ENCODE data around the gene GNPAT.

The GNPAT gene

DNA sequence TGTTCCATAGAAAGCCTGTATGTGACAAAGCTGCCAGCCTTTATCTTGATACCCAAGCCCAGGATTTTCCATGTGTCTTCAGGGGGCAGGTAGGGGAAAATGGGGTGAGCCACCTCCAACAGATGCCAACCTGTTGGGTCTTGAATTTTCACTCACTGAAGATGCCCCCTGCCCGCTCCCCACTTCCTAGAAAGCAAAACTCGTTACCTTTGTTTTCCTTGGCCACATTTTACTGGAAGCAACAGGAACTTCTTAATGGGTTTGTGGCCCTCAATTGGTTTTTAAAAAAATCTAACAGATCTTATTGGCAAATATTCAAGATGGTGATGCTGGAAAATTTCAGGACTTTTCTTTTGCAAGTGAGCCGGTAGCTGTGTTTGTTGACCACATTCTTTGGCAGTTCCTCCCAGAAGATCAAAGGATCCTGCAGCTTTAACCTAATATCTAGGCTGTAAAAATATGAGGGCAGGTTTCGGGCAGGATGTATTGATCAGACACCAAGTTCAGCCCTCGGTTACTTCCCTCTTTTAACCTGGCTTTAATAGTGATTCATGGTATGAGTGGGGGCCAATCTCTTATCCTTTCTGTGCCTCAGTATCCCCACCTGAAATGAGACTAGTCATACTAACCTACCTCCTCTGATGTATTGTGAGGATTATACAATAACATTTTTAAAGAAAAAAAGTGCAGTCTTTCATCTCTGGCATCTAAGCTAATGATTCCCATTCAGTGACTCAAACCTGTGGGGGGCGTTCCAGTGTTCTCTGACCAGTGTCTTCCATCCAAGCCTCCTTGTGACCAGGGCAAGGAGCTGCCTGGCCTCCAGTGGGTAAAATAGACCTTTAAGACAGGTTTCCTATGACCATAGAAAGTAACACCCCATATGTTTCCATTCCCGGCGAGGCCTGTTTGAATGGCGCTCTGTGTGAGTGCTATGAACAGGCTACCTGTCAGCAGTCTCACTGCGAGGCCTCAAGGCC, 21.3 kb upstream of the GNPAT start:
- Histone ChIP-seq H3K4me3 (replicated peaks; ENCODE audit: low read depth, low read length) (no peak overlapping the region), H3K27me3 (replicated peaks; ENCODE audit: control insufficient read depth, insufficient read depth, low read length) (no peaks in the 10 kb centered on the region), H3K36me3 (ENCODE audit: control insufficient read depth, insufficient read depth, low read length) (peaks cover 3% of the 10 kb centered on the region)
- TF ChIP-seq, protein P1, sequence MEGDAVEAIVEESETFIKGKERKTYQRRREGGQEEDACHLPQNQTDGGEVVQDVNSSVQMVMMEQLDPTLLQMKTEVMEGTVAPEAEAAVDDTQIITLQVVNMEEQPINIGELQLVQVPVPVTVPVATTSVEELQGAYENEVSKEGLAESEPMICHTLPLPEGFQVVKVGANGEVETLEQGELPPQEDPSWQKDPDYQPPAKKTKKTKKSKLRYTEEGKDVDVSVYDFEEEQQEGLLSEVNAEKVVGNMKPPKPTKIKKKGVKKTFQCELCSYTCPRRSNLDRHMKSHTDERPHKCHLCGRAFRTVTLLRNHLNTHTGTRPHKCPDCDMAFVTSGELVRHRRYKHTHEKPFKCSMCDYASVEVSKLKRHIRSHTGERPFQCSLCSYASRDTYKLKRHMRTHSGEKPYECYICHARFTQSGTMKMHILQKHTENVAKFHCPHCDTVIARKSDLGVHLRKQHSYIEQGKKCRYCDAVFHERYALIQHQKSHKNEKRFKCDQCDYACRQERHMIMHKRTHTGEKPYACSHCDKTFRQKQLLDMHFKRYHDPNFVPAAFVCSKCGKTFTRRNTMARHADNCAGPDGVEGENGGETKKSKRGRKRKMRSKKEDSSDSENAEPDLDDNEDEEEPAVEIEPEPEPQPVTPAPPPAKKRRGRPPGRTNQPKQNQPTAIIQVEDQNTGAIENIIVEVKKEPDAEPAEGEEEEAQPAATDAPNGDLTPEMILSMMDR (IDR thresholded peaks at IDR 0.05; ENCODE audit: insufficient read depth, low read length, poor library complexity, severe bottlenecking), result no peak
- DNase-seq (ENCODE audit: extremely low read depth, insufficient read length), result no peak

DNA sequence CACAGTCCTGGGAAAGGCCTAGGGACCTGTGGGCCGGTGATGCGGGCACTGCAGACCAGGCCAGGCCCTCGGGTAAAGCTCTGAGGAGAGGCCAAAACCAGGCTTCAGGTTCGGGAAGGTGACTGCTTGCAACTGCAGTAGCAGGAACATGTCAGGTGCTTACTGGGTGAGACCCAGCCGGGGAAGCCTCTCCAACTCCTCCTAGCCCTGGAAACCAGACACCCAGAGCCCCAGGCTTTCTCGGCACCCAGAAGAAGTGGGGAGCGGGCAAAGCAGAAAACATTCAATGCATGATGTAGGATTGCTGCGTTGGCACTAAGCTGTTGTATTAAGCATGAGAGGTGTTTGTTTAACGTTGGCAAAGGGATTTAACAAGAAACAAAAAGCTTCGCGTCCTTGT, 20.2 kb upstream of the GNPAT start:
- no peak for DNase-seq (ENCODE audit: extremely low read depth, insufficient read length)
- TF ChIP-seq, protein P1 (IDR thresholded peaks at IDR 0.05; ENCODE audit: insufficient read depth, low read length, poor library complexity, severe bottlenecking), result no peak
- no peaks in the 10 kb centered on the region for H3K27me3 ChIP-seq (replicated peaks; ENCODE audit: control insufficient read depth, insufficient read depth, low read length)

DNA sequence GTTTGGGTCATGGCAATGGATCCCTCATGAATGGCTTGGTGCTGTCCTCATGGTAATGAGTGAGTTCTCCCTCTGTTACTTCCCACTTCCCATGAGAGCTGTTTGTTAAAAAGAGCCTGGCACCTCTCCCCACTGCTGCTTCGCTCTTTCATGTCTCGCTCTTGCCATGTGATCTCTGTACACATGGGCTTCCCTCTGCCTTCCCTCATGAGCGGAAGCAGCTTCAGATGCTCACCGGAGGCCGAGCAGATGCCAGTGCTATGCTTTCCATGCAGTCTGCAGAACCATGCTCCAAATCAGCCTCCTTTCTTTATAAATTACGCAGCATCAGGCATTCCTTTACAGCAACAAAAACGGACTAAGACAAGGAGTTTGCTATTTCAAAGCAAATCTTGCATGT, 14.9 kb upstream of the GNPAT start:
- no peak overlapping the region for H3K4me3 ChIP-seq (replicated peaks; ENCODE audit: low read depth, low read length)
- TF ChIP-seq, protein P1 (IDR thresholded peaks at IDR 0.05; ENCODE audit: insufficient read depth, low read length, poor library complexity, severe bottlenecking), result no peak
- H3K36me3 ChIP-seq (ENCODE audit: control insufficient read depth, insufficient read depth, low read length), result peaks cover 12% of the 10 kb centered on the region
- no peaks in the 10 kb centered on the region for H3K27me3 ChIP-seq (replicated peaks; ENCODE audit: control insufficient read depth, insufficient read depth, low read length)
- no peak for DNase-seq (ENCODE audit: extremely low read depth, insufficient read length)

More for the DNA sequence above, 20.2 kb upstream of the GNPAT start:
- Histone ChIP-seq H3K4me3 (replicated peaks; ENCODE audit: low read depth, low read length) (no peak overlapping the region), H3K36me3 (ENCODE audit: control insufficient read depth, insufficient read depth, low read length) (peaks cover 3% of the 10 kb centered on the region)

DNA sequence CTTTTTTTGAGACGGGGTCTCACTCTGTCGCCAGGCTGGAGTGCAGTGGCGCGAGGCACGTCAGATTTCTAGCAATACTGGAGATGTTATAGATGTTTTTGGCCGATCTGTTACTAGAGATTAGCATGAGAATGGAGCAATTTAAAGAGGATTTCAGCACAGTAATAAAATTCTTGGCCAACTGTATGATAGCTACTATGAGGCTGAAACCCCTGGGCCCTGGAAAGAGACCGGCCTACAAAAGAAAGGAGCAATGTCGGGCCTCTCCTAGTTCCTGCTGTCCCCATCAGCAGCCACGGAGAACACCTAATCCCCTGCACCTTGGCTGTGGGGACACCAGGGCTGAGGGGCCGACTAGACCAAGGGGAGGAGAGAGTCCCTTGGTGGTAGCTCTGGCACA, 9.5 kb upstream of the GNPAT start:
- peaks cover 8% of the 10 kb centered on the region for H3K36me3 ChIP-seq (ENCODE audit: control insufficient read depth, insufficient read depth, low read length)
- no peak for DNase-seq (ENCODE audit: extremely low read depth, insufficient read length)
- no peaks in the 10 kb centered on the region for H3K27me3 ChIP-seq (replicated peaks; ENCODE audit: control insufficient read depth, insufficient read depth, low read length)
- no peak overlapping the region for H3K4me3 ChIP-seq (replicated peaks; ENCODE audit: low read depth, low read length)
- TF ChIP-seq, protein P1 (IDR thresholded peaks at IDR 0.05; ENCODE audit: insufficient read depth, low read length, poor library complexity, severe bottlenecking), result no peak

DNA sequence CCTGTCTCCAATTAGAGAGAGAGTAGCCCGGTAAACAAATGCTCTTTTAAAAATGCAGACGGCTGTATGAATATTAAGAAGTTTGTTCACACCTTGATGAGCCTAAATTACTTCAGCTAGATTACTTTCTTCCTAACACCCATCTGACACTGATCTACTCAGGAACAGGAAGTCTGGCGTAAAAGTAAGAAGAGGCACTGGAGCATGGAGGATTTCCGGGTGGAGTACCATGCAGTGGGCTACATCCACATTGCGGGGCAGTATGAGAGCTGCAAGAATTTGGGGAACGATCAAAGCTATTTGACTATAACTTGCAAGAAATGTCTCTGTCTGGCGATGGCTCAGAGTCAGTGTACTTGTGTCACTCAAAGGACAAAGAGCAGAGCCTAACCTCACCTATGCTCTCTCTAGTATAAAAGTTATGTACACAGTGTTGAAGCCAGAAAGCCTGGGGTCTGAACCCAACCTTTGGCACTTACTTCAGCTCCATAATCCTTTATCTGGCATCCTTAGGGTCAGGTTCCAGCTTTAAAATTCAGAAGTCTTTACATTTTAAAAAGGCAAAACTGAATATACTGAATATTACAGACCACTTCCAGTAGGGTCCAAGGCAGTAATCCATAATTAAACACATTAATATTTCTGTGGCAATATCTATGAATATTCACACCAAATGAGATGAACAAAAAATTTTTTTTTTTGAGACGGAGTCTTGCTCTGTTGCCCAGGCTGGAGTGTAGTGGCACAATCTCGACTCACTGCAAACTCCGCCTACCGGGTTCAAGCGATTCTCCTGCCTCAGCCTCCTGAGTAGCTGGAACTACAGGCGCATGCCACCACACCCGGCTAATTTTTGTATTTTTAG, 7.9 kb upstream of the GNPAT start:
- TF ChIP-seq, protein P1 (IDR thresholded peaks at IDR 0.05; ENCODE audit: insufficient read depth, low read length, poor library complexity, severe bottlenecking), result no peak
- Histone ChIP-seq H3K4me3 (replicated peaks; ENCODE audit: low read depth, low read length) (no peak overlapping the region), H3K36me3 (ENCODE audit: control insufficient read depth, insufficient read depth, low read length) (peaks cover 7% of the 10 kb centered on the region), H3K27me3 (replicated peaks; ENCODE audit: control insufficient read depth, insufficient read depth, low read length) (no peaks in the 10 kb centered on the region)
- no peak for DNase-seq (ENCODE audit: extremely low read depth, insufficient read length)
